ENCODE data around the gene CDK5RAP3. TPM values are rescaled to one million over a fixed set of nuclear protein-coding genes. Genes with fewer than 3 reads are reported as not detected.
"Not testable (repeated sequence)": the region's sequence is repeated elsewhere in the genome, so short reads cannot be mapped to it uniquely, and the experiment has no call there.

The CDK5RAP3 gene
- total RNA-seq, 1 donor from 2014 or later: 52.3 TPM

DNA sequence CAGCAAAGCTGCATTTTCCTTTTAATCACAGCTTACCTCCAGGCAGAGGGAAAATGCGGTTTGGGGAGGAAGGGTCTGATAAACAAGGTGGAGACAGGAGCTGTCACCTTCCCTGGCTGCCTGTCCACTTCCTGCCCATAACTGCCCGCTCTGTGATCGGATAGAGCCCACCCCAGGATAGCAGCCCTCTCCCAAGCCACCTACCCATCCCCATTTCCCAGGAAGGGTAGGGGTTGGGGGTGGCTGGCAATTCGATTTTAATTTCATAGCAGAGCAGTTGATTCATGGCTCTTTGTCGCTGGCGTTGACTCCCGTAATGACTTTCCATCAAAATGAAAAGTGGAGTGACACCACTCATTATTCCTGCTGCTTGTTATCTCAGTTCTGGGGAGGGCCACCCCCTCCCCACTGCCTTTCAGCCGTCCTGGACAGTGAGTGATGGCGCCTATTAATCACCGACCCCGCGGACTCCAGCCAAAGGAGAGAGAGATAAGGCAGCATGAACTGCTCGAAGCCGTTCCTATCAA, 11.2 kb downstream of the CDK5RAP3 start:
- peaks cover 47 to 56% of the 10 kb centered on the region in 2 donors for H3K36me3 ChIP-seq
- no peak for TF ChIP-seq CTCF (IDR thresholded peaks at IDR 0.05)
- H3K4me1 ChIP-seq: no peaks in the 10 kb centered on the region
- H3K27me3 ChIP-seq: no peaks in the 10 kb centered on the region
- intact Hi-C loops (cut with DNase I): no loop called here
- no peaks in the 10 kb centered on the region for H3K9me3 ChIP-seq
- H3K27ac ChIP-seq: no peak overlapping the region
- no peak for DNase-seq (ENCODE audit: low spot score in 2 of 2)
- no peak overlapping the region for H3K4me3 ChIP-seq

- H3K9me3 ChIP-seq: no peaks in the 10 kb centered on the region
- no peak overlapping the region for H3K27ac ChIP-seq
- no peak for TF ChIP-seq CTCF (IDR thresholded peaks at IDR 0.05)
- peaks cover 0 to 3% of the 10 kb centered on the region in 2 donors for H3K4me1 ChIP-seq
- H3K27me3 ChIP-seq: no peaks in the 10 kb centered on the region
- no peak overlapping the region for H3K4me3 ChIP-seq
- H3K36me3 ChIP-seq: peaks cover 40 to 49% of the 10 kb centered on the region in 2 donors
- intact Hi-C loops (cut with DNase I): no loop called here
- no peak for DNase-seq (ENCODE audit: low spot score in 2 of 2)
Measured at GRCh38 chr17:47982645-47983390, 11.9 kb downstream of the CDK5RAP3 start.

DNA sequence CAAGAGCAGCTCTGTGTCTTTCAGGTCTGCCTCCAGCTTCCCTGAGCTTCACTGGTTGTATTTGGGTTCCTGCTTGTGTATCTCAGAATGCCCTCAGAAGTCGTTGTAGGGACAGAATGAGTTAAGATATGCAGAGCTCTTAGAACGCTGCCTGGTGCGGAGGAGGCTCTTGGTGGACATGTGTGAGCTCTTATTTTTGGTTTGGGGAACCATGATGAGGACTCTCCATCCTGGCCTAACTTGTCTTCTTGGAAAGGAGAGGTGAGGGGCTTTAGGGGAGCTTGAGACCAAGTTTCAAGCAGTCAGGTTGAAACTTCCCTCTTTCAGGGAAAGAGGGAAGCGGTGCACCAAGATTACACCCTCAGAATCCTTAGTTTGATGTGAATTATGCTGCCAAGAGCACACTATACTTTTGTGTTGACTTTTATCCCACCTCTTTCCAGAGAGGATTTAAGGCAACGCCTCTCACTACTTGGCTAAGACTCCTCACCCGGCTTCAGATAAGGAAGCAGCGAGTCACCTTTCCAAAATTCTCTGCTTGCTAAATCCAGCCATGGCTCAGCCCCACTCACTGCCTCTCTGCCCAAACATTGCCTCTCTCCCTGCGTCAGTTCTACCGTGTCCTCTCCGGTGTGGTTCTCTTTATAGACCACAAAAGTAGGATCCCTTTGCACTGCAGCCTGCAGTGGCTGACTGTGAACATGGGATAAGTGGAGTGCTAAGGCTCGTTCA, 12.7 kb downstream of the CDK5RAP3 start:
- Histone ChIP-seq H3K36me3 (peaks cover 33 to 41% of the 10 kb centered on the region in 2 donors), H3K27me3 (no peaks in the 10 kb centered on the region), H3K4me3 (no peak overlapping the region), H3K27ac (no peak overlapping the region), H3K9me3 (no peaks in the 10 kb centered on the region), H3K4me1 (peaks cover 0 to 3% of the 10 kb centered on the region in 2 donors)
- no peak for DNase-seq (ENCODE audit: low spot score in 2 of 2)
- intact Hi-C loops (cut with DNase I): no loop called here
- TF ChIP-seq CTCF (IDR thresholded peaks at IDR 0.05): no peak

DNA sequence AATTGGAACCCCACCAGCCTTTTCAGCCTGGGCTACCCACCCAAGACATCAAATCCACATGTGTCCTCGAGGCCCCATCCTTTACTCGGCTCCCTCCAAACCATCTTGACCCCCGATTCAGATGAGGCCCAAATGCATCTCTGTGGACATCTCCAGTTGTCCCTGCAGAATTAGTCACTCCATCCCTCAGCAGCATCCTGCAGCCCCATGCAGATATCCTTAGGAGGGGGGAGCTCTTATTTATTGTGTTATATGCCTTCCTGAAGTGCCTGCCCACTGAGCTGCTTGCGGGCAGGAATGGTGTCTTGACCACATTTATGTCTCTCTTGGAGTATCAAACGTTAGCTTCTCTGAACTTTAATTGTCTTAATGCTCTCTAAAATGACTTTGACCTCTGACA, 15.6 kb downstream of the CDK5RAP3 start:
- Histone ChIP-seq H3K27ac (no peak overlapping the region), H3K4me3 (no peak overlapping the region), H3K4me1 (peaks cover 0 to 3% of the 10 kb centered on the region in 2 donors), H3K36me3 (peaks cover 7 to 12% of the 10 kb centered on the region in 2 donors), H3K27me3 (no peaks in the 10 kb centered on the region), H3K9me3 (no peaks in the 10 kb centered on the region)
- no peak for DNase-seq (ENCODE audit: low spot score in 2 of 2)
- TF ChIP-seq CTCF (IDR thresholded peaks at IDR 0.05): no peak
- intact Hi-C loops (cut with DNase I): no loop called here

GRCh38 chr17:47987240-47987835, 16.4 kb downstream of the CDK5RAP3 start:
- no peaks in the 10 kb centered on the region for H3K27me3 ChIP-seq
- H3K9me3 ChIP-seq: no peaks in the 10 kb centered on the region
- no peak overlapping the region for H3K4me3 ChIP-seq
- no peak for TF ChIP-seq CTCF (IDR thresholded peaks at IDR 0.05)
- H3K36me3 ChIP-seq: peaks cover 3 to 6% of the 10 kb centered on the region in 2 donors
- peaks cover 0 to 3% of the 10 kb centered on the region in 2 donors for H3K4me1 ChIP-seq
- intact Hi-C loops (cut with DNase I): no loop called here
- no peak for DNase-seq (ENCODE audit: low spot score in 2 of 2)
- H3K27ac ChIP-seq: no peak overlapping the region

GRCh38 chr17:47988445-47988844, 17.5 kb downstream of the CDK5RAP3 start:
- H3K27me3 ChIP-seq; H3K4me1 ChIP-seq; DNase-seq (ENCODE audit: low spot score in 2 of 2); H3K36me3 ChIP-seq; H3K9me3 ChIP-seq; intact Hi-C loops (cut with DNase I); H3K4me3 ChIP-seq; H3K27ac ChIP-seq: not testable (repeated sequence)

All from ascending aorta (tissue), 2 donors.